HepG2 (cell line): ENCODE data around the gene TNFRSF6B. TPM values are rescaled to one million over a fixed set of nuclear protein-coding genes. Genes with fewer than 3 reads are reported as not detected.

Experiments
- ATAC-seq: fragments of 200-7000 bp; cut with Tn5 transposase; 3 replicates; pipeline ENCODE4 v1.9.1; 2020; ENCODE audit warnings: mild to moderate bottlenecking, moderate library complexity
- BruUV-seq: library from RNA; stranded (reverse); fragments of 400-500 nt; replicated peaks from 2 replicates; lab custom pipeline; 2021; lab: Mats Ljungman, UMichigan
- CTCF ChIA-PET: fragments of 300-600 bp; formaldehyde crosslinking; extraction: SDS; loops from one replicate; lab custom pipeline; 2021; ENCODE audit warnings: low total read pairs, inconsistent platforms, low intra/inter-chr PET ratio; lab: Yijun Ruan, JAX
- POLR2A ChIA-PET: fragments of 350-600 bp; sonication (Branson Sonifier 250); formaldehyde crosslinking; loops from one replicate; lab custom pipeline; 2020; ENCODE audit warnings: antibody characterized with exemption, inconsistent platforms; lab: Yijun Ruan, JAX
- DNase-seq: peaks from one replicate; pipeline ENCODE4 v3.0.0-alpha.2; 2015; ENCODE audit warnings: low spot score
- FAIRE-seq: peaks from 3 replicates; lab custom pipeline; 2011; peaks lifted over from hg19 to GRCh38; lab: Jason Lieb, UNC
- H2AFZ ChIP-seq: one replicate; pipeline ENCODE4 v1.6.1; 2011; ENCODE audit warnings: low read length, inconsistent platforms
- H3K27ac ChIP-seq: fragments of 300-600 bp; 3 replicates; pipeline ENCODE4 v1.8.0; 2011; ENCODE audit warnings: mixed run types, mild to moderate bottlenecking, mixed read lengths, low read length, inconsistent platforms; ENCODE audit not compliant: insufficient read depth; ENCODE audit errors: extremely low read length
- H3K27me3 ChIP-seq, 2 experiments: fragments of 200-600 bp in 1 of 2; 2 replicates in 1 of 2; 3 replicates in 1 of 2; pipeline versions ENCODE4 v1.6.0 to v1.8.0; 2011; ENCODE audit warnings: low read length in 2 of 2, mild to moderate bottlenecking in 2 of 2, moderate library complexity in 2 of 2, inconsistent platforms in 1 of 2; ENCODE audit not compliant: insufficient read depth in 2 of 2, control insufficient read depth in 1 of 2
- H3K36me3 ChIP-seq, 2 experiments: fragments of 200-600 bp in 1 of 2; replicated peaks in 1 of 2; 2 replicates in 1 of 2; 3 replicates in 1 of 2; pipeline versions ENCODE4 v1.5.1 to v1.8.0; 2011; ENCODE audit warnings: low read length in 2 of 2, inconsistent platforms in 1 of 2; ENCODE audit not compliant: insufficient read depth in 2 of 2, control insufficient read depth in 1 of 2
- H3K4me1 ChIP-seq: 2 replicates; pipeline ENCODE4 v1.5.1; 2012; ENCODE audit warnings: low read length, inconsistent platforms; ENCODE audit not compliant: insufficient read depth
- H3K4me2 ChIP-seq: 2 replicates; pipeline ENCODE4 v1.6.0; 2011; ENCODE audit warnings: low read depth, low read length, inconsistent platforms
- H3K4me3 ChIP-seq, 3 experiments: fragments of 200-600 bp in 1 of 3; sonication (generic), shearing (Covaris generic) in 1 of 3; replicated peaks in 1 of 3; 2 replicates each; pipeline ENCODE4 v1.5.1; 2011 to 2016; ENCODE audit warnings: low read length in 3 of 3, inconsistent platforms in 2 of 3, low read depth in 2 of 3, mild to moderate bottlenecking in 2 of 3, control low read depth in 1 of 3, mixed read lengths in 1 of 3; ENCODE audit not compliant: insufficient read depth in 1 of 3
- H3K79me2 ChIP-seq: one replicate; pipeline ENCODE4 v1.6.1; 2011; ENCODE audit warnings: low read length, inconsistent platforms; ENCODE audit not compliant: insufficient read depth
- H3K9ac ChIP-seq: 2 replicates; pipeline ENCODE4 v1.6.0; 2011; ENCODE audit warnings: mild to moderate bottlenecking, low read depth, low read length, inconsistent platforms; ENCODE audit not compliant: insufficient read depth
- H3K9me3 ChIP-seq: 2 replicates; pipeline ENCODE4 v1.5.1; 2012; ENCODE audit warnings: mild to moderate bottlenecking, low read length
- H4K20me1 ChIP-seq: 2 replicates; pipeline ENCODE4 v1.6.0; 2011; ENCODE audit warnings: inconsistent platforms, mild to moderate bottlenecking, low read length, moderate library complexity; ENCODE audit not compliant: insufficient read depth
- AGO1 ChIP-seq: fragments of 200-400 bp; formaldehyde crosslinking; IDR thresholded peaks from 2 replicates; pipeline ENCODE4 v1.6.1; 2017; ENCODE audit warnings: mild to moderate bottlenecking, low read depth, low read length, moderate library complexity; ENCODE audit not compliant: poor library complexity, severe bottlenecking
- AKAP8 ChIP-seq: sonication (generic); formaldehyde crosslinking; IDR thresholded peaks from 2 replicates; pipeline ENCODE4 v1.5.1; 2020; ENCODE audit warnings: mild to moderate bottlenecking, missing genetic modification reagents
- CHCHD3 ChIP-seq: sonication (generic); formaldehyde crosslinking; IDR thresholded peaks from 2 replicates; pipeline ENCODE4 v1.8.0; 2022; ENCODE audit warnings: mild to moderate bottlenecking, missing genetic modification reagents, moderate library complexity
- KDM3A ChIP-seq: IDR thresholded peaks from 2 replicates; pipeline ENCODE4 v1.6.1; 2018; ENCODE audit warnings: low read depth, missing compliant biosample characterization
- NFATC3 ChIP-seq: sonication (generic); formaldehyde crosslinking; IDR thresholded peaks from 2 replicates; pipeline ENCODE4 v1.5.1; 2020; ENCODE audit warnings: mild to moderate bottlenecking, missing genetic modification reagents
- PCBP1 ChIP-seq: fragments of 200-400 bp; formaldehyde crosslinking; IDR thresholded peaks from 2 replicates; pipeline ENCODE4 v1.6.1; 2017; ENCODE audit warnings: mild to moderate bottlenecking, low read depth, low read length, borderline replicate concordance
- POLR2A ChIP-seq, 2 experiments: IDR thresholded peaks; 2 replicates each; pipeline ENCODE4 v1.6.1; 2011; ENCODE audit warnings: low read depth in 2 of 2, low read length in 2 of 2, mild to moderate bottlenecking in 1 of 2, moderate library complexity in 1 of 2; ENCODE audit not compliant: insufficient read depth in 1 of 2
- POLR2AphosphoS5 ChIP-seq: IDR thresholded peaks from 2 replicates; pipeline ENCODE4 v1.6.1; 2012; ENCODE audit warnings: low read depth, low read length
- RBFOX2 ChIP-seq: fragments of 200-400 bp; formaldehyde crosslinking; IDR thresholded peaks from 2 replicates; pipeline ENCODE4 v1.6.1; 2017; ENCODE audit warnings: low read depth, mild to moderate bottlenecking, low read length
- ZNF274 ChIP-seq: sonication (generic); formaldehyde crosslinking; IDR thresholded peaks from 2 replicates; pipeline ENCODE4 v1.5.1; 2020; ENCODE audit warnings: mild to moderate bottlenecking, missing genetic modification reagents
- ZNF841 ChIP-seq: sonication (generic); formaldehyde crosslinking; IDR thresholded peaks from 2 replicates; pipeline ENCODE4 v1.8.1; 2023; ENCODE audit warnings: missing genetic modification reagents, borderline replicate concordance
- WGBS: methylation state at CpG from one replicate; pipeline ENCODE4 v1.1.6; 2017; ENCODE audit warnings: low lambda C conversion rate; 5-methylcytosine and 5-hydroxymethylcytosine counted together
- in situ Hi-C: cut with HindIII; loops from 2 replicates; pipeline ENCODE4 v1.10.0; 2017; ENCODE audit warnings: low pct_unique_long_range_greater_than_20kb; ENCODE audit not compliant: extremely low pct_ligation_motif_present
- intact Hi-C: fragments of 100-400 bp; cut with micrococcal nuclease; formaldehyde crosslinking; loops from one replicate; pipeline ENCODE4 v1.10.0; 2022; ENCODE audit not compliant: unreplicated experiment
- polyA plus RNA-seq, 8 experiments: library from polyadenylated mRNA; depleted of rRNA in 3 of 8; stranded (reverse) in 7 of 8; unstranded in 1 of 8; fragments of >200 nt; fragmentation: Illumina TruSeq in 4 of 8; extraction: Trizol in 4 of 8; gene quantifications; 2 replicates each; pipeline versions ENCODE4 v1.2.1 to v1.2.3, GENCODE V29; 2011 to 2016; ENCODE audit warnings: low read depth in 4 of 8, missing spikeins in 1 of 8, mixed read lengths in 1 of 8; ENCODE audit not compliant: insufficient read depth in 1 of 8
- total RNA-seq, 5 experiments: library from RNA; depleted of rRNA; stranded (reverse); fragments of >200 nt; fragmentation: Illumina TruSeq; extraction: Trizol; gene quantifications; 2 replicates each; pipeline ENCODE4 v1.2.3, GENCODE V29; 2016; ENCODE audit warnings: low read depth in 1 of 5
- TF ChIP-seq, protein P1 (sequence below): sonication (generic); formaldehyde crosslinking; IDR thresholded peaks from one replicate; pipeline ENCODE4 v1.5.1; 2020; ENCODE audit warnings: mild to moderate bottlenecking, missing genetic modification reagents; ENCODE audit errors: not compliant biosample characterization
- TF ChIP-seq, protein P2 (sequence below): sonication (generic); formaldehyde crosslinking; IDR thresholded peaks from 2 replicates; pipeline ENCODE4 v1.8.0; 2022; ENCODE audit warnings: missing genetic modification reagents, mild to moderate bottlenecking, borderline replicate concordance

The TNFRSF6B gene
- total and polyA plus RNA-seq, 2 of the 13 experiments (the other 11 are each of a cell fraction or from before 2014, with no cell fraction given), result 0.24 TPM; not detected in 1

DNA sequence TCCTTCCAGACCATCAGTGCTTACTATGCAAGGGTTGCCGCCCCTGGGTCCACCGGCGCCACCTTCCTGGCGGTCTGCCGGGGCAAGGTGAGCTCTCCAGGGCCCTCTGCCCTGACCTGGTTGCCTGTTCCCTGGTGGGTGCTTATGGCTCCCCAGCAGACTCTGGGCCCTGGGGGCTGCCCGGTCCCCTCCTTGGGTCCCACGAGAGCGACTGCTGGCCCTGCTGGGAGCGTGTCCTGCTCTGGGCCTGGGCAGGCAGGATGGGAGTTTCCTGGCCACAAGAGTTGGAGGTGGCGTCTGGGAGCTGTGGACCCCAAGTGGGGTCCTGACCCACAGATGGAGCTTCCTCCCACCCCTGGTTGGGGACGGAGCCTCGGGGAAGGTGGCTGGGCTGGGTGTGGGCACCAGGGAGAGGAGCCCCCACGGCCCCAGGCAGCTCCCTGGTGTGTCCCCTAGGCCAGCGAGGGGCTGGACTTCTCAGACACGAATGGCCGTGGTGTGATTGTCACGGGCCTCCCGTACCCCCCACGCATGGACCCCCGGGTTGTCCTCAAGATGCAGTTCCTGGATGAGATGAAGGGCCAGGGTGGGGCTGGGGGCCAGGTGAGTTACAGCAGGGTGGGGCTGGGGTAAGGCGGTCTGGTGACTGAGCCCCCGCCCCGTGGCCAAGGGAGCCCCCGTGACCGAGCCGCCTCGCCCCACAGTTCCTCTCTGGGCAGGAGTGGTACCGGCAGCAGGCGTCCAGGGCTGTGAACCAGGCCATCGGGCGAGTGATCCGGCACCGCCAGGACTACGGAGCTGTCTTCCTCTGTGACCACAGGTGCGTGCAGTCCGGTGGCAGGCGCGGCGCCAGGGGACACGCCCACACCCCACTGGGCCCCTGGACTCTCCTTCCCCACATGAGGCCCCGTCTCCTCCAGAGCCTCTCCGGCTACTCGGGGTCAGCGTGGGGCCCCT is 7.1 kb upstream of the TNFRSF6B start:
- DNase-seq (no peak), FAIRE-seq (no peak), ATAC-seq (no peak)
- POLR2A ChIA-PET, result no interaction called here
- Histone ChIP-seq H3K27me3 (no peaks in the 10 kb centered on the region), H3K9me3 (no peaks in the 10 kb centered on the region), H3K79me2 (no peaks in the 10 kb centered on the region), H4K20me1 (no peaks in the 10 kb centered on the region; the same call in 1 of the 2 replicates), H3K36me3 (peaks cover 3 to 4% of the 10 kb centered on the region in 2 experiments; a peak in 3 of 5 replicates), H3K9ac (no peak overlapping the region), H3K27ac (no peak overlapping the region), H3K4me2 (no peak overlapping the region), H3K4me3 (no peak overlapping the region), H3K4me1 (no peaks in the 10 kb centered on the region), H2AFZ (no peak overlapping the region)
- intact Hi-C loops, result no loop called here
- 96% methylated on average over 28 of the region's 44 CpGs for WGBS
- BruUV-seq, result no TSS peak
- CTCF ChIA-PET, result no interaction called here
- in situ Hi-C loops, result no loop called here
- TF ChIP-seq ZNF841, result no peak
- no peak for TF ChIP-seq NFATC3
- TF ChIP-seq, protein P1, sequence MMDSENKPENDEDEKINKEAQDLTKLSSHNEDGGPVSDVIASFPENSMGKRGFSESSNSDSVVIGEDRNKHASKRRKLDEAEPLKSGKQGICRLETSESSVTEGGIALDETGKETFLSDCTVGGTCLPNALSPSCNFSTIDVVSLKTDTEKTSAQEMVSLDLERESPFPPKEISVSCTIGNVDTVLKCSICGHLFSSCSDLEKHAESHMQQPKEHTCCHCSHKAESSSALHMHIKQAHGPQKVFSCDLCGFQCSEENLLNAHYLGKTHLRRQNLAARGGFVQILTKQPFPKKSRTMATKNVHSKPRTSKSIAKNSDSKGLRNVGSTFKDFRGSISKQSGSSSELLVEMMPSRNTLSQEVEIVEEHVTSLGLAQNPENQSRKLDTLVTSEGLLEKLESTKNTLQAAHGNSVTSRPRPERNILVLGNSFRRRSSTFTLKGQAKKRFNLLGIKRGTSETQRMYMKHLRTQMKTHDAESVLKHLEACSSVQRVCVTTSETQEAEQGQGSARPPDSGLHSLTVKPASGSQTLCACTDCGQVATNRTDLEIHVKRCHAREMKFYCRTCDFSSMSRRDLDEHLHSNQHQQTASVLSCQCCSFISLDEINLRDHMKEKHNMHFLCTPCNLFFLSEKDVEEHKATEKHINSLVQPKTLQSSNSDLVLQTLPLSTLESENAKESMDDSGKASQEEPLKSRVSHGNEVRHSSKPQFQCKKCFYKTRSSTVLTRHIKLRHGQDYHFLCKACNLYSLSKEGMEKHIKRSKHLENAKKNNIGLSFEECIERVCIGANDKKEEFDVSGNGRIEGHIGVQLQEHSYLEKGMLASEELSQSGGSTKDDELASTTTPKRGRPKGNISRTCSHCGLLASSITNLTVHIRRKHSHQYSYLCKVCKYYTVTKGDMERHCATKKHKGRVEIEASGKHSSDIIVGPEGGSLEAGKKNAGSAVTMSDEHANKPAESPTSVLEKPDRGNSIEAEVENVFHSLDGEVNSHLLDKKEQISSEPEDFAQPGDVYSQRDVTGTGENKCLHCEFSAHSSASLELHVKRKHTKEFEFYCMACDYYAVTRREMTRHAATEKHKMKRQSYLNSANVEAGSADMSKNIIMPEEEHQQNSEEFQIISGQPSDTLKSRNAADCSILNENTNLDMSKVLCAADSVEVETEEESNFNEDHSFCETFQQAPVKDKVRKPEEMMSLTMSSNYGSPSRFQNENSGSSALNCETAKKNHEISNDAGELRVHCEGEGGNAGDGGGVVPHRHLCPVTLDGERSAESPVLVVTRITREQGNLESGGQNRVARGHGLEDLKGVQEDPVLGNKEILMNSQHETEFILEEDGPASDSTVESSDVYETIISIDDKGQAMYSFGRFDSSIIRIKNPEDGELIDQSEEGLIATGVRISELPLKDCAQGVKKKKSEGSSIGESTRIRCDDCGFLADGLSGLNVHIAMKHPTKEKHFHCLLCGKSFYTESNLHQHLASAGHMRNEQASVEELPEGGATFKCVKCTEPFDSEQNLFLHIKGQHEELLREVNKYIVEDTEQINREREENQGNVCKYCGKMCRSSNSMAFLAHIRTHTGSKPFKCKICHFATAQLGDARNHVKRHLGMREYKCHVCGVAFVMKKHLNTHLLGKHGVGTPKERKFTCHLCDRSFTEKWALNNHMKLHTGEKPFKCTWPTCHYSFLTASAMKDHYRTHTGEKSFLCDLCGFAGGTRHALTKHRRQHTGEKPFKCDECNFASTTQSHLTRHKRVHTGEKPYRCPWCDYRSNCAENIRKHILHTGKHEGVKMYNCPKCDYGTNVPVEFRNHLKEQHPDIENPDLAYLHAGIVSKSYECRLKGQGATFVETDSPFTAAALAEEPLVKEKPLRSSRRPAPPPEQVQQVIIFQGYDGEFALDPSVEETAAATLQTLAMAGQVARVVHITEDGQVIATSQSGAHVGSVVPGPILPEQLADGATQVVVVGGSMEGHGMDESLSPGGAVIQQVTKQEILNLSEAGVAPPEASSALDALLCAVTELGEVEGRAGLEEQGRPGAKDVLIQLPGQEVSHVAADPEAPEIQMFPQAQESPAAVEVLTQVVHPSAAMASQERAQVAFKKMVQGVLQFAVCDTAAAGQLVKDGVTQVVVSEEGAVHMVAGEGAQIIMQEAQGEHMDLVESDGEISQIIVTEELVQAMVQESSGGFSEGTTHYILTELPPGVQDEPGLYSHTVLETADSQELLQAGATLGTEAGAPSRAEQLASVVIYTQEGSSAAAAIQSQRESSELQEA, result peak; percentile 42
- TF ChIP-seq AKAP8, result 0 out of 2 replicates have a peak, but pooled peaks have one; percentile 27
- peak in 1 of 2 experiments; percentile 27; a peak in 1 of 4 replicates for TF ChIP-seq POLR2A (IDR thresholded peaks at IDR 0.05; ENCODE audit: insufficient read depth in 1 of 2, low read depth in 2 of 2, low read length in 2 of 2)
- TF ChIP-seq, protein P2, sequence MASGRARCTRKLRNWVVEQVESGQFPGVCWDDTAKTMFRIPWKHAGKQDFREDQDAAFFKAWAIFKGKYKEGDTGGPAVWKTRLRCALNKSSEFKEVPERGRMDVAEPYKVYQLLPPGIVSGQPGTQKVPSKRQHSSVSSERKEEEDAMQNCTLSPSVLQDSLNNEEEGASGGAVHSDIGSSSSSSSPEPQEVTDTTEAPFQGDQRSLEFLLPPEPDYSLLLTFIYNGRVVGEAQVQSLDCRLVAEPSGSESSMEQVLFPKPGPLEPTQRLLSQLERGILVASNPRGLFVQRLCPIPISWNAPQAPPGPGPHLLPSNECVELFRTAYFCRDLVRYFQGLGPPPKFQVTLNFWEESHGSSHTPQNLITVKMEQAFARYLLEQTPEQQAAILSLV, result 0 out of 2 replicates have a peak, but pooled peaks have one; percentile 42
- 0 out of 2 replicates have a peak, but pooled peaks have one; percentile 68 for TF ChIP-seq PCBP1
- 0 out of 2 replicates have a peak, but pooled peaks have one; percentile 43 for TF ChIP-seq ZNF274 (CRISPR knock-in tag)
- TF ChIP-seq RBFOX2, result 0 out of 2 replicates have a peak, but pooled peaks have one; percentile 6
- 0 out of 2 replicates have a peak, but pooled peaks have one; percentile 22 for TF ChIP-seq CHCHD3 (CRISPR knock-in tag)
- peak; percentile 2; the same call in 1 of the 2 replicates for TF ChIP-seq POLR2AphosphoS5
- peak; percentile 94 for TF ChIP-seq AGO1
- TF ChIP-seq KDM3A (CRISPR knock-in tag), result peak; percentile 5; the same call in 1 of the 2 replicates
